ENCODE measurements around the gene CNTN5.

DNA sequence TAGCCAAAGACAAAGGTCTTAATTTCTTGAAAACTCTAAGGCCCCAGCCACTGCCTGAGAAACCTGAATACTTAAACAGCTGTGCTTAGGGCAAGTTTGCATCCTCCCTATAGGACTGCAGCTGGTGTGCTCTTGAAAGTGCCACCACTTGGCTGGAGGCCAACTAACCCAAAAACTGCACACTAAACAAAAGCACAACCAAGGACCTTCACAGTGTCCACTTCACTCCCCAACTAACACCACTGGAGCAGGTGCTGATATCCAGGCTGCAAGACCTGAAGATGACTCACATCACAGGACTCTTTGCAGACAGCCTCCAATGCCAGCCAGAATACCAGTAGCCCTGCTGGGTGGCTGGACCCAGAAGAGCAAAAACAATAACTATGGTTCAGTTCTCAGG lies 1308.6 kb downstream of the CNTN5 start:
- no peak for TF ChIP-seq ZNF24 (IDR thresholded peaks at IDR 0.05)
- no peak for TF ChIP-seq ETV6 (conservative IDR thresholded peaks at IDR 0.05 in 1 of 2, IDR thresholded peaks at IDR 0.05 in 1 of 2; ENCODE audit: borderline replicate concordance in 1 of 2, low read depth in 1 of 2)
- TF ChIP-seq, protein P1, sequence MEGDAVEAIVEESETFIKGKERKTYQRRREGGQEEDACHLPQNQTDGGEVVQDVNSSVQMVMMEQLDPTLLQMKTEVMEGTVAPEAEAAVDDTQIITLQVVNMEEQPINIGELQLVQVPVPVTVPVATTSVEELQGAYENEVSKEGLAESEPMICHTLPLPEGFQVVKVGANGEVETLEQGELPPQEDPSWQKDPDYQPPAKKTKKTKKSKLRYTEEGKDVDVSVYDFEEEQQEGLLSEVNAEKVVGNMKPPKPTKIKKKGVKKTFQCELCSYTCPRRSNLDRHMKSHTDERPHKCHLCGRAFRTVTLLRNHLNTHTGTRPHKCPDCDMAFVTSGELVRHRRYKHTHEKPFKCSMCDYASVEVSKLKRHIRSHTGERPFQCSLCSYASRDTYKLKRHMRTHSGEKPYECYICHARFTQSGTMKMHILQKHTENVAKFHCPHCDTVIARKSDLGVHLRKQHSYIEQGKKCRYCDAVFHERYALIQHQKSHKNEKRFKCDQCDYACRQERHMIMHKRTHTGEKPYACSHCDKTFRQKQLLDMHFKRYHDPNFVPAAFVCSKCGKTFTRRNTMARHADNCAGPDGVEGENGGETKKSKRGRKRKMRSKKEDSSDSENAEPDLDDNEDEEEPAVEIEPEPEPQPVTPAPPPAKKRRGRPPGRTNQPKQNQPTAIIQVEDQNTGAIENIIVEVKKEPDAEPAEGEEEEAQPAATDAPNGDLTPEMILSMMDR (IDR thresholded peaks at IDR 0.05 in 2 of 3, conservative IDR thresholded peaks at IDR 0.05 in 1 of 3; ENCODE audit: control insufficient read depth in 2 of 3, extremely low read depth in 1 of 3, insufficient read depth in 1 of 3, low read depth in 3 of 3, low read length in 3 of 3): no peak
- TF ChIP-seq MYC (IDR thresholded peaks at IDR 0.05; ENCODE audit: insufficient read depth, insufficient read length, insufficient replicate concordance, low read length, severe bottlenecking): no peak
- TF ChIP-seq DPF2 (IDR thresholded peaks at IDR 0.05): no peak
- no peak for TF ChIP-seq GABPA (IDR thresholded peaks at IDR 0.05; ENCODE audit: low read depth)
- no peak for TF ChIP-seq SMAD5 (IDR thresholded peaks at IDR 0.05; ENCODE audit: low read depth)
- TF ChIP-seq POLR2A (IDR thresholded peaks at IDR 0.05; ENCODE audit: low read depth, low read length): no peak
- no peak for TF ChIP-seq BRCA1 (IDR thresholded peaks at IDR 0.05; ENCODE audit: low read depth, low read length)
- TF ChIP-seq SP1 (IDR thresholded peaks at IDR 0.05; ENCODE audit: low read depth, low read length): no peak
- TF ChIP-seq EZH2 (IDR thresholded peaks at IDR 0.05; ENCODE audit: borderline replicate concordance, control insufficient read depth, low read depth, low read length): no peak
- no peak for TF ChIP-seq YY1 (IDR thresholded peaks at IDR 0.05; ENCODE audit: low read depth, low read length)
